ENCODE data around the gene ME2.

GRCh38 chr18:50844960-50845359 lies 34.0 kb upstream of the ME2 start:
- no peak for TF ChIP-seq CTCF (IDR thresholded peaks at IDR 0.05)
- no peak for TF ChIP-seq POLR2A (IDR thresholded peaks at IDR 0.05)
